Skin of body (tissue), 2 donors: Measurements from ENCODE around the gene KLK13. TPM values are rescaled to one million over a fixed set of nuclear protein-coding genes. Genes with fewer than 3 reads are reported as not detected.

Source experiments
- DNase-seq: peaks from one replicate; lab custom pipeline; 2025; lab: John Stamatoyannopoulos, UW
- total RNA-seq: library from RNA; depleted of rRNA; stranded (reverse); fragments of >200 nt; gene quantifications from one replicate; pipeline ENCODE4 v1.2.3, GENCODE V29; 2014

KLK13 gene
- total RNA-seq, 1 donor from 2014 or later = 4.9 TPM

DNA sequence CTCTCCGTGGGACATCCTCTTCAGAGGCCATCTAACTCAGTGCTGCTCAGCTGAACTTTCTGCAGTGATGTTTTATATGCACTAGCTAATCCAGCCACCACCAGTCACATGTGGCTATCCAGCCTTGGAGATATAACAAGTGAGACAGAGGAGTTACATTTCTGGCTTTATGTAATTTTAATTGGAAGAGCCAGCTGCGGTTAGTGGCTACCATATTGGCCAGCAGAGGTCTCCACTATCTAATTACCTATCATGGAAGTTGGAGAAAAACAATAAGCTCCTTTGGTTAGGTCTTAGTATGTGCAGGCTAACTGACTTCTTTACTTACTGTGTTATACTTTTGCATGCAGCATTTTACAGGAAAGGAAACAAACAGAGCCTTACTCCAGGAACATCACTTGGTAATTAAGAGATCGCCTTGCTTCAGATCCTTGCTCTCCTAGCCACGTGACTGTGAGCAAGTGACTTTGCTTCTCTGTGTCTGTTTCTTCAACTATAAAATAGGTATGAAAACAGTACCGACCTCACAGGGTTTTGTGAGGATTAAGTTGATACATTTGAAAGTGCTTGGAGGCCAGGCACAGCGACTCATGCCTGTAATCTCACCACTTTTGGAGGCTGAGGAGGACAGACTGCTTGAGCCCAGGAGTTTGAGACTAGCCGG lies 43.8 kb downstream of the KLK13 start:
- DNase-seq = no peak

DNA sequence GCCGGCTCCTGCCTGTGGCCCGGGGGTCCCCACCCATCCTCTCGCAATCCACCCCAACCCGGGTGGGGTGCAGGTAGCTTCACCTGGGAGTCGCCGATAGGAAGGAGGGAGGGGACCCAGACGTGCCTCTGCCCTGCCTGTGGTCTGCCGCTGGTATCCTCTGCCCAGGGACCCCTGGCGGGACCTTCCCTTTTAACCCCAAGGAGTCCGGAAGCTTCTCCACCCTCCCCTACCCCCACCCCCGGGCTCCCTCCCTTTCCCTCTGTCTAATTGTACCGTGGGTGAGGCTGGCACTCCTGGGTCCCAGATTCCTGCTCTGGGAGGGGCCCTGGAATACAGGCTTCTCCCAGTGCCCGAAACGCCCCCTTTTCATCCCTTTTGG lies 45.4 kb downstream of the KLK13 start, which contains the start of gene KLK10:
Gene KLK10, minus strand, starts transcription at position 166 of the 382 bp plus-strand sequence. CDS start 579 bp downstream, outside the sequence.
- DNase-seq = no peak

DNA sequence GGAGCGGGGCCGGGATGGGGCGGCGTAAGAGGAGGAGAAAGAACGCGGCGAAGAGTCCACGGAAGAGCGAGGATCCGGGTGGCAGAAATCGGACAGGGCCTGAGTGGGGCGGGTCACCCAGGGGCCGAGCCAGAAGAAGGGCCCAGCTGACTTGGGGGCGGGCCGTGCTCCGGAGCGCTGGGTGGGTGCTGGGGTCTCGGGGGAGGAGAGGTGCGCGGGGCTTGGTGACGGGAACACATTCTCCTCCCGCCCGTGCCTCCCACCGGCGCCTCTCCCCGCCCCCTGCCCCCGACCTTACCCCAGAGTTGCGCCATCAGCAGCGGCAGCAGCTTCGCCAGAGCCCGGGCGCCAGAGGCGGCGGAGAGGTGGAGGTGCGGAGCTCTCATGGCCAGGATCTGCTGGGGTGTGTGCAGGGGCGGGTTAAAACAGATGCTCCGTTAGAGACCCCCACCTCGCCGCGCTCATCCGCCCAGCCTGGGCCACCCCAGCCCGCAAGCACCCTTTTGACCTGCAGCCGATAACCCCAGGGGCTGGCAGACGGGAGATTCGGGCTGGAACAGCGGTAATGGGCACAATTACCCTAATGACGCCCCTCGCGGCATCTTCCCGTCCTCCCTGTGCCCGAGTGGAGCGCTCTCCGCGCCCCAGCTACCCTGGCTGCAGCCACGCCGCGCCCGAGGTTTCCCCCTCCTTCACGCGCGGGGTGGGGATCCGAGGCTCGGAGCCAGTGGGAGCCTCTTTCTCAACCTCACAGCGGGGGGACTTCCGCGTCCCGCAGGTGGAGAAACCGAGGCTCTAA lies 45.9 kb downstream of the KLK13 start:
- DNase-seq = no peak

DNA sequence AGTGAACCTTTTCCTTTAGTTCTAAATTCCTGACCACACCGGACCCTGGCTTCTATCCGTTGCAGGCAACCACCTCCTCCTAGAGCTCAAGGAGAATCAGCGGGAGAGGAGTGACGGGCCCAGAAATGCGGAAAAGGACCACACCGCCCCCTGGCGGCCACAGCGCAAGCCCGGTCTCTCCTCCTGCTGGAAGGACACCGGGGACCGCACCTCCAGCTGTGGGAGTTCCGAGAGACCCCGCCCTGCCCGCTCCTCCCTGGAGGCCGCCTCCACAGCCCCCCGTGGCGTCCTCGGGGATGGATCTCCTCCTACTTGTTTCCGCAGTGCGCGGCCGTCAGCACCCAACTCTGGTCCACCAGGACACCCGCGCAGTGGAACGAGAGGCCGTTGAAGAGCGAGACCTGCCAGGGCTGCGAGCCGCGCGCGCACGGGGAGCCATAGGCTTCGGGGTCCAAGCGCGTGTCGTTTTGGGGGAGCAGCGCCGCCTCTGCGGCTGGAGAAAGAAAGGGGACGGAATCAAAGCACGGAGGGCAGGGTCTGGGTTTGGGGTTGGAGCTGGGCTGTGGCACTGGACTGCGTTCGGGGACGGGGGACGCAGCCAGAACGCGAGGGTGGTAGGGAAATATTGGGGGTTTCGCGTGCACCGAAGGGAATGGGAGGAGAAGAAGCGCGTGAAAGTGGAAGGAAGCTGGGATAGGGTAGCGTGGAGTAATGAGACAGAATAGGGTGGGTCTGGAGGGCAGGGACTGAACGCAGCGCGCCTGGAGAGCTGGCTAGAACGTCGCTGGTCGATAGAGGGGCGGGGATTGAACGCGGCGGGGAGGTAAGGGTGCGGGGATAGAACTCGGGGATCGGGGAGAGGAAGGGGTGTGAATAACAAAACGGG lies 47.9 kb downstream of the KLK13 start:
- no peak for DNase-seq

DNA sequence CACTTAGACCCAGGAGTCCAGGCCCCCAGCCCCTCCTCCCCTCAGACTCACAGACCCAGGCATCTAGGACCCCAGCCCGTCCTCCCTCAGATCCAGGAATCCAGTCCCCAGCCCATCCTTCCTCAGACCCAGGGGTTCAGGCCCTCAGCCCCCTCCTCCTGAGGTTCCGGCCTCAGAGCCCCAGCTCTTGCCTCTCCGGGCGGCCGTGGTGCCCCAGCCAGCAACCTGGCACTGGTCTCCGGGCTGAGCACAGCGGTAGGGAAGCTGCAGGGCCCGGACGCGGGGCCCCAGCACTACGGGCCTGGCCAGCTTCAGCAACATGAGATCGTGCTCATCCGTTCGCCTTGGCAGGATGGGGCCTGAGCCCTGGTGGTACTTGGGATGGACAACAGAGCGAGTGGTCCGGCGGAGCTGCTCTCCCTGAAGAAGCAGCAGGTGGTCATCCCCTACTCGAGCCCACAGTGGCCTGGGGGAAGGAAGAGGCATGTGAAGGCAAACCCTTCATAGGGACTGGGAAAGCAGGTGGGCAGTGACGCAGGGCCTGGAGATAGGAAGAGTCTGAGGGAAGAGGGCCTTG lies 49.1 kb downstream of the KLK13 start:
- DNase-seq = no peak

DNA sequence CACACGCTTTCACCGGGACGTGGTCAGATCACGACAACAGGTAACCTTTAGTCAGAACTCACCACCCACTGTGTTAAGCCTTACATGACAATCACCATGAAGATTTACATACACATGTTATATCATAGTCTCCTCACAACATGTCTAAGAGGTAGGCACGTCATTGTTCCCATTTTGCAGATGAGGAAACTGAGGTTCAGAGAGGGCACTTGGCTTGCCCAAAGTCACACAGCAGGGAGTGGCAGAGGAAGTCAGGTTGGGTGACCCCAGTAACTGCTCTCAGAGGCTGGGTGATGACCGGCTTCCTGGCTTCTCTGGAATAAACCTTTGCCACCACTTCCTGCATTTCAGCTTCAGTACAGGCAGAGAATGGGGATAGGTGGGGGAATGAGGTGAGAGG lies 50.6 kb downstream of the KLK13 start:
- no peak for DNase-seq

DNA sequence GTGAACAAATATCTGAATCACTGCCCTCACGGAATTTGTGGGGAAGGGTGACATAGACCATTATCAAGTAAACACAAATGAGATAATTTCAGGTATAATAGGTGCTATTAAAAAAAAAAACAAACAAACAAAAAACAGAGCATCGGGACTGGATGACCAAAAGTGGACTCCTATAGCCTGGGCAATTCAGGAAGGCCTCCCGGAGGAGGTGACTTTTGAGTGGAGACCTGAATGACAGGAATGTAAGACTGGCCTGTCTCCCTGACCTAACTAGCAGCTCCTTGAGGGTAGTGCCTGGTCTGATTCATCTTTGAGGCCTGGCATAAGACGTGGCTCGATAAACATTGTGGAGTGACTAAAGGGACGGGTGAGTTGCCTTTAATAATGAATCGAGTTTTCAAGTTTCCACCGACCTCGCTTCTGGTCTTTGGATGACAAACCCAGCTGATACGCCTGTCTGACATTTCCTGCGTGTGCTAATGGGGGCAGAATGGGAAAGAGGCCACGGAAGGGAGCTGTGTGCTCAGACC lies 52.2 kb downstream of the KLK13 start:
- DNase-seq = no peak

DNA sequence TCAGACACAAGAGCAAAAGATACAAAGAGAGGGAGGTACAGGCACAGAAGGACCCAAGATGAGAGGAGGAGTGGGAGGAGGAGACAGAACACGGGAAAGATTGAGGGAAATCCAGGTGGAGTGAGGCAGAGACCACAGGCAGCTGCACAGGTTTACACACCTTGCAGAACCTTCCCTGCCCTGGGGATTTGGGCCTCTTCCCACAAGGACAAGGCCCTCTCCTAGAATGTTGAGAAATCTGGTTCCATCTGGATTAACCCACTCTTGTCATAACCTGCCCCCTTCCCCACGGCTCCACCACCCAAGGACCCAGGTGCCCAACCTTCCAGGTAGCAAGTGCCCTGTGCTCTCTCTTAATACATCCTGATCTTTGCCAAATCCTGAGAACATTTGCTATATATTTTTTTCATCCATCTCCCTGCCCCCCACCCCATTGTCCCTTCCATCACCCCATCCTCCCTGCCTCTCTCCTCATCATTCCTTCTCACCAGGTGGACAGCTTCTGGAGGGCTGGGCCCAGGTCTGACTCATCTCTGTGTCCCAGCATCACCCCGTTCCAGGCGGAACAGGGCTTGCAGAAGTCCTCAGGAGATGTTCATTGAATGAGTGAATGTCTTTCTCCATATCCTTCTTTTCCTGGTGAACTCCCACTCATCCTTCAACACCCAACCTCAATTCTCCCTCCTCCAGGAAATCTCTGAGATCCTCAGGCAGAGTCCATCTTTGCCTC lies 54.7 kb downstream of the KLK13 start:
- no peak for DNase-seq

DNA sequence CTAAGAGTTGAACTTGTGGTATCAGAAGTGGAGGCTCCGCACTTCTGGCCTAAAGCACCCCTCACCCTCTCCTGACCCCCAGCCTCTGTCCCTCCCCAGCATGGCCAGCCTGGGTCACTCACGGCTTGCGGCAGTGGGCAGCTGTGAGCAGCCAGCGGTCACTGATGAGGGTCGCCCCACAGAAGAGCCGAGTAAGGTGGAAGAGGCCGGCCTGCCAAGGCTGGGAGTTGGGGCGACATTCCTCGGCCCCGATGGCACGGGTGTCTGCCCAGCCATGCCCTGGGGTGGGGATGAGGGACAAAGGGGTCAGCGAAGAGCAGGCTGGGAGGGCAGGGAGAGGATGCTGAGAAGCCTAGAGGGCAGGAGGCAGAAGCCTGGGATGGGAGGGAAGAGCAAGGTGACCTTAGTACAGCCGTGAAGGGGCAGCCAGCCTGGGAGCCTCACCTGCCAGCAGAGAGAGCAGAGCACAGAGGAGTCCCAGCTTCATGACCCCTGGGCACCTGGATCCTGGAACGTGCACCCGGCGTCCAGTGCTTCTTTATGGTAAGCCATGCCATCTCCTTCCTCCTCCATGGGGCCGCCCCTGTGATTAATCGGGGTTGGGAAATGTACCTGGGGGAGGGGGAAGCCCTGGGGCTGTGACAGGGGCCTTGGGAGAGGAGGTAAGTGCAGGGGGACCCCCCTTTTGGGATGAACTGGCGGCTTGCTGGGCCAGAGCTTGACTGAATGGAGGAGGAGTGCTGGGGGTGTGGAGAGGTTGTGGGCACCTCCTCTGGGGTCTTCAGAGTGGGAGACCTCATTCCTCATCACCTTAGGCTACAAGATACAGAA lies 55.6 kb downstream of the KLK13 start:
- DNase-seq = no peak

DNA sequence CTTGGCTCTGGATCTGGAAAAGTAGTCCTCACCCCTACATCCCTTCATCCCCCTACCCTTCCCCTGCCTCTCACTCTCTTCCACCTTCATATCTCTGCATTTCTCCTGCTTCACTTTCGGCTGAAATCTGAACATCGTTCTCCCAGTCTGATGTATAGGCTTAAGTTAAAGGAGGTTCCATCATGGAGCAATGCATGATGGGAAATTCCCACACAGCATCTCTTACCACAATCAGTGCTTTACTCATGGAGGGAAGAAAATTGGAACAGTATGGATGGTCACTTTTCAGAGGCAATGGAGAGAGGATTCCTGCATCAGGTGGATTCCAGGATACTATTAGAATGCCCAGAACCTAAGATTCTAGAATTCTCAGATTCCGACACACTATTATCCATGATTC lies 57.4 kb downstream of the KLK13 start:
- no peak for DNase-seq

DNA sequence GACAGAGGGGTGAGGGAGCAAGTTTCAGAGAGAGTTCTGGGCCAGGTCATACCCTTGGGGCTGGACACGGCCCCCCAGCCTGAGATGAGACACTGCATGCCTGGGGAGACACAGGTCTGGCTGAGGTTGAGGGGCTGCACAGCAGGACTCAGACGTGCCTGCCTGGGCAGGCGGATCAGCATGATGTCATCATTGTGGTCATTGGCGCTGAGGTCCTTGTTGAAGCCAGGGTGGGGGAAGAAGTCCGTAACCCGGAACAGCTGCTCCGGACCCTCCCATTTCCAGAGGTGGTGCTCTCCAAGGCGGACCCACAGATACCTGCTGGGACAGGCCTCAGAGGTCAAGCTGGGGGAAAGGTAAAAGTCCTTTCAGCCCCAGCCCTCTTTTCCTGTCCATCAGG lies 58.5 kb downstream of the KLK13 start:
- no peak for DNase-seq

Other genes starting within 250 kb of the KLK13 start
- 7.9 TPM for gene KLK1, start 241.3 kb downstream of the KLK13 start, total RNA-seq
- not detected for gene KLK15, start 231.5 kb downstream of the KLK13 start, total RNA-seq
- not detected for gene KLK3, start 210.2 kb downstream of the KLK13 start, total RNA-seq
- gene KLK2, start 191.7 kb downstream of the KLK13 start, total RNA-seq = not detected
- 0.10 TPM for gene KLK4, start 153.7 kb downstream of the KLK13 start, total RNA-seq
- 21.0 TPM for gene KLK5, start 112.1 kb downstream of the KLK13 start, total RNA-seq
- 7.3 TPM for gene KLK6, start 95.5 kb downstream of the KLK13 start, total RNA-seq
- gene KLK7, start 81.2 kb downstream of the KLK13 start, total RNA-seq = 47.5 TPM
- 14.3 TPM for gene KLK8, start 63.5 kb downstream of the KLK13 start, total RNA-seq
- 22.4 TPM for gene KLK10, start 45.4 kb downstream of the KLK13 start, total RNA-seq
- gene KLK11, start 38.5 kb downstream of the KLK13 start, total RNA-seq = 19.5 TPM
- gene KLK12, start 30.1 kb downstream of the KLK13 start, total RNA-seq = 0.69 TPM
- gene KLK14, start 17.8 kb upstream of the KLK13 start, total RNA-seq = 9.5 TPM
- 2.4 TPM for gene CTU1, start 43.3 kb upstream of the KLK13 start, total RNA-seq
- gene SIGLEC9, start 59.8 kb upstream of the KLK13 start, total RNA-seq = 3.1 TPM
- gene SIGLEC7, start 77.2 kb upstream of the KLK13 start, total RNA-seq = 0.49 TPM
- gene CD33, start 160.0 kb upstream of the KLK13 start, total RNA-seq = 4.5 TPM
- not detected for gene SIGLECL1, start 186.0 kb upstream of the KLK13 start, total RNA-seq
- gene IGLON5, start 246.6 kb upstream of the KLK13 start, total RNA-seq = not detected